Measurements from ENCODE around the gene SPAG6. TPM values are rescaled to one million over a fixed set of nuclear protein-coding genes. Genes with fewer than 3 reads are reported as not detected.

Gene SPAG6
- polyA plus RNA-seq, 3 donors = 0.11 to 0.13 TPM; not detected in 1

DNA sequence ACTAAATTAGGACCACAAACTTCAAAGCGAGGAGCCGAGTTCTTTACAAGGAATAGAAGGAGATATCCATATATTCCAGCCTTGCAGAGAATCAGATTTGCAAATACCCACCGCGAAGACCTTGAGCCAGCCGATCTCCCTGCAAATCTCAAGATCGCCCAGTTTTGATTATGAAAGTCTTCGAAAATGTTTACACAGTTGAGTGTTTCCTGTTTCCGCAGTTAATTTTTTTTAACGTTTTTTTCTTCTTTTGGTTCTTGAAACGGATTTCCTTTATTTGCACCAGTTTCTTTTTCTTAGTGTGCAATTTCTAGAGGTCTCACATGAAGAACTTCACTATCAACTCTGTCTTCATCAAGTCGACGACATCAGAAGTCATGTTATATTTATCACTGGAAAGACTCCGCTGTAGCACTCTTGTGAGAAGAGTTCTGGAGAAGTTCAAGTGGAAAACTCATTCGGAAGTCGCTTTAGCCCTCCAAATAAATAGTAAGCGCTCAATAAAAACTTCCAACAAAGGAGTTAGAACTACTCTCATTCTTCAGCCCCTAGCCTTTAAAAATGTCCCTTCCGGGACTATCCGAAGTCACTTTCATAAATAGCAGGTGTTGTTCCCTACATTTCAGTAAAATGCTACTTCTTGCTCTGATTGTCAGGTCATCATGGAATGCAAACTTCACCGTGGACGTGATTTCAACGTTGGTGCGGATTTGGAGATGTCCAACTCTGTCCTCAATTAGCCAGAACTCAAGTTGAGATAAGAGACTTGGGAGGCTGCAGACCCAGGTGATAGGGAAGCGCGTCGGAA is 11.9 kb upstream of the SPAG6 start:
- Histone ChIP-seq H3K9ac (ENCODE audit: insufficient read depth, low read length, poor library complexity, severe bottlenecking) (no peak overlapping the region), H3K4me3 (replicated peaks in 1 of 3; ENCODE audit: low read depth in 2 of 3, low read length in 3 of 3) (peak overlapping the region; percentile 27 to 62 (median 31)), H3K79me2 (ENCODE audit: insufficient read depth, low read length) (no peaks in the 10 kb centered on the region), H2AFZ (ENCODE audit: insufficient read depth, low read depth, low read length, poor library complexity, severe bottlenecking) (peak overlapping the region; percentile 96), H3K9me3 (replicated peaks in 1 of 2; ENCODE audit: control insufficient read depth in 1 of 2, insufficient read depth in 1 of 2, low read length in 2 of 2) (peaks cover 10 to 27% of the 10 kb centered on the region in 2 donors), H3K4me2 (replicated peaks; ENCODE audit: extremely low read depth, low read length, poor library complexity, severe bottlenecking) (peak overlapping the region; percentile 67), H4K20me1 (ENCODE audit: insufficient read depth, low read length) (no peaks in the 10 kb centered on the region), H3K36me3 (replicated peaks in 1 of 2; ENCODE audit: control insufficient read depth in 1 of 2, insufficient read depth in 2 of 2, low read length in 2 of 2) (peaks cover 10 to 18% of the 10 kb centered on the region in 2 donors), H3K27me3 (ENCODE audit: control insufficient read depth in 2 of 2, insufficient read depth in 2 of 2, low read length in 2 of 2) (peaks cover 38 to 63% of the 10 kb centered on the region in 2 donors), H3K4me1 (ENCODE audit: control insufficient read depth in 1 of 2, insufficient read depth in 2 of 2, low read length in 2 of 2) (peaks cover 42 to 47% of the 10 kb centered on the region in 2 donors), H3K27ac (ENCODE audit: low read depth in 1 of 2, low read length in 2 of 2) (no peak overlapping the region)
- peak overlapping the region in 3 of 7 donors; percentile 46 to 74 (median 64) for H3K27ac Mint-ChIP-seq
- TF ChIP-seq, protein P1, sequence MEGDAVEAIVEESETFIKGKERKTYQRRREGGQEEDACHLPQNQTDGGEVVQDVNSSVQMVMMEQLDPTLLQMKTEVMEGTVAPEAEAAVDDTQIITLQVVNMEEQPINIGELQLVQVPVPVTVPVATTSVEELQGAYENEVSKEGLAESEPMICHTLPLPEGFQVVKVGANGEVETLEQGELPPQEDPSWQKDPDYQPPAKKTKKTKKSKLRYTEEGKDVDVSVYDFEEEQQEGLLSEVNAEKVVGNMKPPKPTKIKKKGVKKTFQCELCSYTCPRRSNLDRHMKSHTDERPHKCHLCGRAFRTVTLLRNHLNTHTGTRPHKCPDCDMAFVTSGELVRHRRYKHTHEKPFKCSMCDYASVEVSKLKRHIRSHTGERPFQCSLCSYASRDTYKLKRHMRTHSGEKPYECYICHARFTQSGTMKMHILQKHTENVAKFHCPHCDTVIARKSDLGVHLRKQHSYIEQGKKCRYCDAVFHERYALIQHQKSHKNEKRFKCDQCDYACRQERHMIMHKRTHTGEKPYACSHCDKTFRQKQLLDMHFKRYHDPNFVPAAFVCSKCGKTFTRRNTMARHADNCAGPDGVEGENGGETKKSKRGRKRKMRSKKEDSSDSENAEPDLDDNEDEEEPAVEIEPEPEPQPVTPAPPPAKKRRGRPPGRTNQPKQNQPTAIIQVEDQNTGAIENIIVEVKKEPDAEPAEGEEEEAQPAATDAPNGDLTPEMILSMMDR (IDR thresholded peaks at IDR 0.05) = no peak
- peaks cover 51 to 57% (median 56%) of the 10 kb centered on the region in 3 donors for H3K27me3 Mint-ChIP-seq (ENCODE audit: low read depth in 3 of 3)
- intact Hi-C loops (cut with micrococcal nuclease) = no loop called here
- H3K4me1 Mint-ChIP-seq = peaks cover 37% of the 10 kb centered on the region
- peaks cover 0 to 37% (median 27%) of the 10 kb centered on the region in 7 donors for H3K9me3 Mint-ChIP-seq
- H3K4me3 Mint-ChIP-seq = peak overlapping the region; percentile 76 to 94
- WGBS (ENCODE audit: insufficient coverage) = 24% methylated on average over 14 of the region's 25 CpGs
- peak in 1 of 3 donors; percentile 25 for DNase-seq
- H3K36me3 Mint-ChIP-seq = peaks cover 16% of the 10 kb centered on the region in 2 donors

DNA sequence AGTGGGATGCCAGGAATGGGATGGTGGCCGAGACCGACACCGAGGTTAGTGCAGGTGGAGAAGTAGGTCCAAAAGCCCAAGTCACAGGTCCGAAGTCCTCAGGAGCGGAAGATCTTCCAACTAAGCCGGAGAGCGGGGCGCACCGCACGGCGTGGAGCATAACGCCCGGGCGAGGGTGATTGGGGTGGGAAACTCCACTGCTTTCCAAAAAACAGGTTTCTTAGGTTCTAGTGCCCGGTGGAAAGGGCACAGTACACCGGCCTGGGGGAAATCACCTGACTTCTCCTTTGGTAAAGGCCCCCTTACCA is 11.4 kb upstream of the SPAG6 start:
- Histone ChIP-seq H3K36me3 (replicated peaks in 1 of 2; ENCODE audit: control insufficient read depth in 1 of 2, insufficient read depth in 2 of 2, low read length in 2 of 2) (peaks cover 10 to 13% of the 10 kb centered on the region in 2 donors), H3K27ac (ENCODE audit: low read depth in 1 of 2, low read length in 2 of 2) (no peak overlapping the region), H3K9me3 (replicated peaks in 1 of 2; ENCODE audit: control insufficient read depth in 1 of 2, insufficient read depth in 1 of 2, low read length in 2 of 2) (peaks cover 10 to 27% of the 10 kb centered on the region in 2 donors), H3K4me3 (replicated peaks in 1 of 3; ENCODE audit: low read depth in 2 of 3, low read length in 3 of 3) (peak overlapping the region in 1 of 3 experiments; percentile 62), H3K9ac (ENCODE audit: insufficient read depth, low read length, poor library complexity, severe bottlenecking) (no peak overlapping the region), H4K20me1 (ENCODE audit: insufficient read depth, low read length) (no peaks in the 10 kb centered on the region), H3K27me3 (ENCODE audit: control insufficient read depth in 2 of 2, insufficient read depth in 2 of 2, low read length in 2 of 2) (peaks cover 44 to 69% of the 10 kb centered on the region in 2 donors), H3K79me2 (ENCODE audit: insufficient read depth, low read length) (no peaks in the 10 kb centered on the region), H3K4me2 (replicated peaks; ENCODE audit: extremely low read depth, low read length, poor library complexity, severe bottlenecking) (peak overlapping the region; percentile 67), H2AFZ (ENCODE audit: insufficient read depth, low read depth, low read length, poor library complexity, severe bottlenecking) (peak overlapping the region; percentile 96), H3K4me1 (ENCODE audit: control insufficient read depth in 1 of 2, insufficient read depth in 2 of 2, low read length in 2 of 2) (peaks cover 42 to 47% of the 10 kb centered on the region in 2 donors)
- TF ChIP-seq, protein P1 (IDR thresholded peaks at IDR 0.05) = no peak
- H3K36me3 Mint-ChIP-seq = peaks cover 16% of the 10 kb centered on the region in 2 donors
- H3K4me1 Mint-ChIP-seq = peaks cover 37% of the 10 kb centered on the region
- DNase-seq = no peak
- peak overlapping the region in 2 of 7 donors; percentile 64 to 74 for H3K27ac Mint-ChIP-seq
- H3K9me3 Mint-ChIP-seq = peaks cover 0 to 37% (median 27%) of the 10 kb centered on the region in 7 donors
- 79% methylated on average over 11 of the region's 16 CpGs for WGBS (ENCODE audit: insufficient coverage)
- peaks cover 56 to 62% (median 61%) of the 10 kb centered on the region in 3 donors for H3K27me3 Mint-ChIP-seq (ENCODE audit: low read depth in 3 of 3)
- H3K4me3 Mint-ChIP-seq = peak overlapping the region; percentile 76 to 94
- intact Hi-C loops (cut with micrococcal nuclease) = no loop called here

Measured in CD14-positive monocyte (primary cell).